HepG2 (cell line): ENCODE data around the gene ARF5. TPM values are rescaled to one million over a fixed set of nuclear protein-coding genes. Genes with fewer than 3 reads are reported as not detected.

Experiments
- ARNTL ChIP-seq: sonication (generic); formaldehyde crosslinking; IDR thresholded peaks from 2 replicates; pipeline ENCODE4 v1.4.0; 2020; ENCODE audit warnings: mild to moderate bottlenecking, missing genetic modification reagents
- CHD2 ChIP-seq: IDR thresholded peaks from 2 replicates; pipeline ENCODE4 v1.6.1; 2011; ENCODE audit warnings: low read depth, low read length, improper control_type of control experiment
- CTCF ChIP-seq: sonication (generic); formaldehyde crosslinking; IDR thresholded peaks from 2 replicates; pipeline ENCODE4 v1.5.0; 2020; ENCODE audit warnings: mild to moderate bottlenecking, missing genetic modification reagents, moderate library complexity
- ETS1 ChIP-seq: sonication (generic); formaldehyde crosslinking; IDR thresholded peaks from 2 replicates; pipeline ENCODE4 v1.4.0; 2020; ENCODE audit warnings: missing genetic modification reagents
- FOXK2 ChIP-seq: fragments of 450-650 bp; IDR thresholded peaks from 2 replicates; pipeline ENCODE4 v1.6.1; 2016
- IRF9 ChIP-seq: sonication (generic); formaldehyde crosslinking; IDR thresholded peaks from 2 replicates; pipeline ENCODE4 v1.8.0; 2022; ENCODE audit warnings: missing genetic modification reagents, mild to moderate bottlenecking, borderline replicate concordance
- MED1 ChIP-seq: sonication (generic); formaldehyde crosslinking; IDR thresholded peaks from 2 replicates; pipeline ENCODE4 v1.4.0; 2020; ENCODE audit warnings: missing genetic modification reagents
- PITX1 ChIP-seq: sonication (generic); formaldehyde crosslinking; IDR thresholded peaks from 2 replicates; pipeline ENCODE4 v1.5.1; 2020; ENCODE audit warnings: mild to moderate bottlenecking, missing genetic modification reagents
- SIX1 ChIP-seq: sonication (generic); formaldehyde crosslinking; IDR thresholded peaks from 2 replicates; pipeline ENCODE4 v1.4.0; 2020; ENCODE audit warnings: missing genetic modification reagents, borderline replicate concordance
- SKI ChIP-seq: fragments of 450-650 bp; IDR thresholded peaks from one replicate; pipeline ENCODE4 v1.6.1; 2018; ENCODE audit warnings: mild to moderate bottlenecking; ENCODE audit not compliant: partially characterized antibody
- SP5 ChIP-seq: IDR thresholded peaks from 2 replicates; pipeline ENCODE4 v1.6.1; 2016; ENCODE audit warnings: low read depth, borderline replicate concordance
- TIGD3 ChIP-seq: sonication (generic); formaldehyde crosslinking; IDR thresholded peaks from 2 replicates; pipeline ENCODE4 v1.5.1; 2020; ENCODE audit warnings: mild to moderate bottlenecking, missing genetic modification reagents, borderline replicate concordance
- YEATS4 ChIP-seq: sonication (generic); formaldehyde crosslinking; IDR thresholded peaks from 2 replicates; pipeline ENCODE4 v1.4.0; 2020; ENCODE audit warnings: missing genetic modification reagents, borderline replicate concordance
- ZBTB1 ChIP-seq: sonication (generic); formaldehyde crosslinking; IDR thresholded peaks from 2 replicates; pipeline ENCODE4 v1.4.0; 2020; ENCODE audit warnings: missing genetic modification reagents, borderline replicate concordance
- ZBTB37 ChIP-seq: sonication (generic); formaldehyde crosslinking; IDR thresholded peaks from 2 replicates; pipeline ENCODE4 v1.4.0; 2020; ENCODE audit warnings: mild to moderate bottlenecking, missing genetic modification reagents
- ZGPAT ChIP-seq: IDR thresholded peaks from 2 replicates; pipeline ENCODE4 v1.6.1; 2016; ENCODE audit warnings: mild to moderate bottlenecking
- ZNF143 ChIP-seq: sonication (generic); formaldehyde crosslinking; IDR thresholded peaks from 2 replicates; pipeline ENCODE4 v1.4.0; 2020; ENCODE audit warnings: missing genetic modification reagents
- ZNF432 ChIP-seq: sonication (generic); formaldehyde crosslinking; IDR thresholded peaks from 2 replicates; pipeline ENCODE4 v1.5.0; 2020; ENCODE audit warnings: missing genetic modification reagents, mild to moderate bottlenecking, borderline replicate concordance
- ZNF513 ChIP-seq: sonication (generic); formaldehyde crosslinking; conservative IDR thresholded peaks from 2 replicates; pipeline ENCODE4 v1.5.0; 2020; ENCODE audit warnings: missing genetic modification reagents
- ZNF530 ChIP-seq: sonication (generic); formaldehyde crosslinking; IDR thresholded peaks from 2 replicates; pipeline ENCODE4 v1.5.0; 2020; ENCODE audit warnings: low read depth, mild to moderate bottlenecking, missing genetic modification reagents
- polyA plus RNA-seq, 8 experiments: library from polyadenylated mRNA; depleted of rRNA in 3 of 8; stranded (reverse) in 7 of 8; unstranded in 1 of 8; fragments of >200 nt; fragmentation: Illumina TruSeq in 4 of 8; extraction: Trizol in 4 of 8; gene quantifications; 2 replicates each; pipeline versions ENCODE4 v1.2.1 to v1.2.3, GENCODE V29; 2011 to 2016; ENCODE audit warnings: low read depth in 4 of 8, missing spikeins in 1 of 8, mixed read lengths in 1 of 8; ENCODE audit not compliant: insufficient read depth in 1 of 8
- total RNA-seq, 5 experiments: library from RNA; depleted of rRNA; stranded (reverse); fragments of >200 nt; fragmentation: Illumina TruSeq; extraction: Trizol; gene quantifications; 2 replicates each; pipeline ENCODE4 v1.2.3, GENCODE V29; 2016; ENCODE audit warnings: low read depth in 1 of 5

ARF5 gene
- total and polyA plus RNA-seq, 2 of the 13 experiments (the other 11 are each of a cell fraction or from before 2014, with no cell fraction given): 109 to 135 TPM

- TF ChIP-seq SIX1 (CRISPR knock-in tag) (no peak), CHD2 (no peak), PITX1 (CRISPR knock-in tag) (no peak; the same call in 1 of the 2 replicates), IRF9 (CRISPR knock-in tag) (no peak), FOXK2 (no peak), ARNTL (CRISPR knock-in tag) (no peak), ZNF530 (CRISPR knock-in tag) (no peak), ZBTB1 (CRISPR knock-in tag) (no peak), SP5 (no peak), ZNF432 (CRISPR knock-in tag) (no peak), ETS1 (no peak), CTCF (CRISPR knock-in tag) (peak; percentile 93), SKI (no peak), ZNF143 (CRISPR knock-in tag) (no peak), ZNF513 (CRISPR knock-in tag) (no peak), YEATS4 (CRISPR knock-in tag) (no peak), TIGD3 (CRISPR knock-in tag) (no peak), MED1 (no peak), ZGPAT (CRISPR knock-in tag) (no peak), ZBTB37 (CRISPR knock-in tag) (no peak)
These were observed 679 bp downstream of the ARF5 start (continued) for GRCh38 chr7:127588697-127589482.
